Measurements from ENCODE around the gene NLRX1. TPM values are rescaled to one million over a fixed set of nuclear protein-coding genes. Genes with fewer than 3 reads are reported as not detected.
"Not testable (repeated sequence)": the region's sequence is repeated elsewhere in the genome, so short reads cannot be mapped to it uniquely, and the experiment has no call there.

NLRX1 gene
- polyA plus RNA-seq, 1 experiment: 4.7 TPM

DNA sequence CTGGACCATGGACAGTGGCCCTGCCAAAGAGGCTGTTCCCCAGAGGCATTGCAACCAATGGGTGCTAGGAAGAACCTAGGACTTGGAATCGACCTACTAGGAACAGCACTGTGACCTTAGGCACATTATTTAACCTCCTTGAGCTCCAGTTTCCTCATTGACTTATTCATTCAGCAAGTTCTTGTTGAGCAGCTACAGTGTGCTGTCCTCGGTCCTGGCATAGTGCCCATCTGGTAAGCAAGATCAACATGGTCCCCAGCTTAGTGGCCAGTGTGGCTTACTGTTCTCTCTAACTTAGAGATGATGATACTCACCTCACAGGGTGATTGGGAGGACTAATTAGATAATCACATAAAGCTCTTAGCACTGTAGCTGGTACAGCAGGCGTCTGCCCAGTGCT, 11.5 kb upstream of the NLRX1 start:
- ChIA-PET POLR2A (interaction anchor here (0.7 to 0.9 kb wide), 2 partner anchors 62 to 123 kb away, joined by 3 to 4 read pairs; no protein-coding TSS in a partner anchor), CTCF (interaction anchor here (0.5 to 4.4 kb wide), 5 partner anchors 12 to 181 kb away, joined by 3 to 15 read pairs (median 4); partner anchors contain the start of gene DPAGT1)
- TF ChIP-seq, protein P1, sequence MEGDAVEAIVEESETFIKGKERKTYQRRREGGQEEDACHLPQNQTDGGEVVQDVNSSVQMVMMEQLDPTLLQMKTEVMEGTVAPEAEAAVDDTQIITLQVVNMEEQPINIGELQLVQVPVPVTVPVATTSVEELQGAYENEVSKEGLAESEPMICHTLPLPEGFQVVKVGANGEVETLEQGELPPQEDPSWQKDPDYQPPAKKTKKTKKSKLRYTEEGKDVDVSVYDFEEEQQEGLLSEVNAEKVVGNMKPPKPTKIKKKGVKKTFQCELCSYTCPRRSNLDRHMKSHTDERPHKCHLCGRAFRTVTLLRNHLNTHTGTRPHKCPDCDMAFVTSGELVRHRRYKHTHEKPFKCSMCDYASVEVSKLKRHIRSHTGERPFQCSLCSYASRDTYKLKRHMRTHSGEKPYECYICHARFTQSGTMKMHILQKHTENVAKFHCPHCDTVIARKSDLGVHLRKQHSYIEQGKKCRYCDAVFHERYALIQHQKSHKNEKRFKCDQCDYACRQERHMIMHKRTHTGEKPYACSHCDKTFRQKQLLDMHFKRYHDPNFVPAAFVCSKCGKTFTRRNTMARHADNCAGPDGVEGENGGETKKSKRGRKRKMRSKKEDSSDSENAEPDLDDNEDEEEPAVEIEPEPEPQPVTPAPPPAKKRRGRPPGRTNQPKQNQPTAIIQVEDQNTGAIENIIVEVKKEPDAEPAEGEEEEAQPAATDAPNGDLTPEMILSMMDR (IDR thresholded peaks at IDR 0.05; ENCODE audit: low read depth, low read length): no peak
- no peak overlapping the region for H3K4me3 ChIP-seq (ENCODE audit: low read depth, low read length)
- no peak for DNase-seq (ENCODE audit: low read depth, low spot score)
- H3K27ac ChIP-seq (ENCODE audit: low read depth, low read length): no peak overlapping the region
- peaks cover 23% of the 10 kb centered on the region for H3K27me3 ChIP-seq (ENCODE audit: control insufficient read depth, insufficient read depth, low read length)
- H3K9me3 ChIP-seq (ENCODE audit: control insufficient read depth, insufficient read depth, low read length): no peaks in the 10 kb centered on the region

DNA sequence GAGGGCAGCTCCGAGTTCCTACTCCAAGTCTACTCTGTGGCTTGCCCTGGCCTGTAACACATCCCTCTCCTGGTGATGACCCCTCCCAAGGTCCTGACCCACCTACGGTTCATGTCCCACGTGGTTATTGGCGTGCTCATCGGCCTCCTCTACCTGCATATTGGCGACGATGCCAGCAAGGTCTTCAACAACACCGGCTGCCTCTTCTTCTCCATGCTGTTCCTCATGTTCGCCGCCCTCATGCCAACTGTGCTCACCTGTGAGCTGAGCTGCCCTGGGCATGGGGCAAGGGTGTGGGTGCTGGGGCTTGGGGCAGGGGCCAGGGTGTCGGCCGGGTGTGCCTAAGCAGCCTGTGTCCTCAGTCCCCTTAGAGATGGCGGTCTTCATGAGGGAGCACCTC, 10.1 kb upstream of the NLRX1 start:
- no peak overlapping the region for H3K27ac ChIP-seq (ENCODE audit: low read depth, low read length)
- no peaks in the 10 kb centered on the region for H3K9me3 ChIP-seq (ENCODE audit: control insufficient read depth, insufficient read depth, low read length)
- POLR2A ChIA-PET: no interaction called here
- peaks cover 19% of the 10 kb centered on the region for H3K27me3 ChIP-seq (ENCODE audit: control insufficient read depth, insufficient read depth, low read length)
- TF ChIP-seq, protein P1 (IDR thresholded peaks at IDR 0.05; ENCODE audit: low read depth, low read length): no peak
- CTCF ChIA-PET: interaction anchor here (1.2 kb wide), 1 partner anchor 14 kb away, joined by 4 read pairs; no protein-coding TSS in a partner anchor
- DNase-seq (ENCODE audit: low read depth, low spot score): no peak
- no peak overlapping the region for H3K4me3 ChIP-seq (ENCODE audit: low read depth, low read length)

GRCh38 chr11:119160151-119160550, 8.4 kb upstream of the NLRX1 start:
- Histone ChIP-seq H3K27me3 (ENCODE audit: control insufficient read depth, insufficient read depth, low read length) (peaks cover 19% of the 10 kb centered on the region), H3K4me3 (ENCODE audit: low read depth, low read length) (no peak overlapping the region), H3K9me3 (ENCODE audit: control insufficient read depth, insufficient read depth, low read length) (no peaks in the 10 kb centered on the region), H3K27ac (ENCODE audit: low read depth, low read length) (no peak overlapping the region)
- ChIA-PET CTCF (interaction anchor here (1.0 to 1.5 kb wide), 2 partner anchors 9 to 15 kb away, joined by 7 to 8 read pairs; partner anchors contain the start of gene NLRX1), POLR2A (no interaction called here)
- no peak for DNase-seq (ENCODE audit: low read depth, low spot score)
- TF ChIP-seq, protein P1 (IDR thresholded peaks at IDR 0.05; ENCODE audit: low read depth, low read length): no peak

DNA sequence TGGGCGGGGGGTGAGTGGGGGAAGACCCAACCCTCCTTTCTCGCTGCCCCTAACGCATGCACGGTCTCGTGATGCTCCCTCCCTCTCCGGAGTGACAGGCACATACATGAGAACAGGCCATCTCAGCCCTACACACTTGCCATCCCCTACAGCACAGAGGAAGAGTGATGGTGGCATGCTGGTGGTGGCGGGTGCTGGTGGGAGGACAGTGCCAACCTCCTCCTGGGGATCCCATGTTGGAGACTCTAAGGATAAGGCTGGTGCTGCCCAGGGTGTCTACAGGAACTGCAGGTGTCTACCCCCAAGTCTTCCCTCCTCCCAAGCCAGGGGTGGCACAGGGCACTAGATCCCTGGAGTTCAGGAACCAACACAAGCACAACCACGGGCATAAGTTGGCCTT, 6.7 kb upstream of the NLRX1 start:
- ChIA-PET CTCF (no interaction called here), POLR2A (no interaction called here)
- no peak for DNase-seq (ENCODE audit: low read depth, low spot score)

GRCh38 chr11:119166368-119167076, 2.0 kb upstream of the NLRX1 start:
- CTCF ChIA-PET: interaction anchor here (0.7 to 1.0 kb wide), 3 partner anchors 30 to 155 kb away, joined by 3 to 5 read pairs (median 3); partner anchors contain the start of gene CBL
- TF ChIP-seq, protein P1 (IDR thresholded peaks at IDR 0.05; ENCODE audit: low read depth, low read length): no peak
- POLR2A ChIA-PET: no interaction called here
- Histone ChIP-seq H3K4me3 (ENCODE audit: low read depth, low read length) (no peak overlapping the region), H3K27ac (ENCODE audit: low read depth, low read length) (no peak overlapping the region), H3K9me3 (ENCODE audit: control insufficient read depth, insufficient read depth, low read length) (no peaks in the 10 kb centered on the region), H3K27me3 (ENCODE audit: control insufficient read depth, insufficient read depth, low read length) (no peaks in the 10 kb centered on the region)
- DNase-seq (ENCODE audit: low read depth, low spot score): no peak

More for the DNA sequence above, 6.7 kb upstream of the NLRX1 start:
- Histone ChIP-seq H3K27ac (ENCODE audit: low read depth, low read length) (no peak overlapping the region), H3K9me3 (ENCODE audit: control insufficient read depth, insufficient read depth, low read length) (no peaks in the 10 kb centered on the region), H3K4me3 (ENCODE audit: low read depth, low read length) (no peak overlapping the region), H3K27me3 (ENCODE audit: control insufficient read depth, insufficient read depth, low read length) (peaks cover 17% of the 10 kb centered on the region)
- TF ChIP-seq, protein P1 (IDR thresholded peaks at IDR 0.05; ENCODE audit: low read depth, low read length): no peak

- DNase-seq (ENCODE audit: low read depth, low spot score); H3K27ac ChIP-seq (ENCODE audit: low read depth, low read length); H3K9me3 ChIP-seq (ENCODE audit: control insufficient read depth, insufficient read depth, low read length); H3K4me3 ChIP-seq (ENCODE audit: low read depth, low read length); POLR2A ChIA-PET; H3K27me3 ChIP-seq (ENCODE audit: control insufficient read depth, insufficient read depth, low read length): not testable (repeated sequence)
- CTCF ChIA-PET: interaction anchor here (0.8 to 1.0 kb wide), 4 partner anchors 29 to 171 kb away, joined by 3 to 5 read pairs (median 3); partner anchors contain the start of gene CBL
Observed at GRCh38 chr11:119167077-119167458, 1.5 kb upstream of the NLRX1 start.

Measured in AG04450 (cell line).